ENCODE data around the gene ZBTB42.

DNA sequence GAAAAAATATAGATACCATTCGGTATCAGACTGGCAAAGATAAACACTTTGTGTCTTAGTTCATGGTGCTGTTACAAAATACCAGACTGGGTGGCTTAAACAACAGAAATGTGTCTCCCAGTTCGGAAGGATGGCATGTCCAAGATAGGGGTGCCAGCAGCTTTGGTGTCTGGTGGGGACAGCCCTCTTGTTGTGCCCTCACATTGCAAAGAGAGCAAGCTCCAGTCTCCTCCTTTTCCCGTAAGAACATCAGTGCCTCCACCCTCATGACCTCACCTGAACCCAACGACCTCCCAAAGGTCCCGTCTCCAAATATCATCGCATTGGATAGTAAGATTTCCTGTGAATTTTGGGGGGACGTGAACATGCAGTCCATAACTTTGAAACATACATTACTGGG lies 12.4 kb downstream of the ZBTB42 start:
- TF ChIP-seq POLR2A (IDR thresholded peaks at IDR 0.05; ENCODE audit: low read depth) = no peak
- TF ChIP-seq, protein P1, sequence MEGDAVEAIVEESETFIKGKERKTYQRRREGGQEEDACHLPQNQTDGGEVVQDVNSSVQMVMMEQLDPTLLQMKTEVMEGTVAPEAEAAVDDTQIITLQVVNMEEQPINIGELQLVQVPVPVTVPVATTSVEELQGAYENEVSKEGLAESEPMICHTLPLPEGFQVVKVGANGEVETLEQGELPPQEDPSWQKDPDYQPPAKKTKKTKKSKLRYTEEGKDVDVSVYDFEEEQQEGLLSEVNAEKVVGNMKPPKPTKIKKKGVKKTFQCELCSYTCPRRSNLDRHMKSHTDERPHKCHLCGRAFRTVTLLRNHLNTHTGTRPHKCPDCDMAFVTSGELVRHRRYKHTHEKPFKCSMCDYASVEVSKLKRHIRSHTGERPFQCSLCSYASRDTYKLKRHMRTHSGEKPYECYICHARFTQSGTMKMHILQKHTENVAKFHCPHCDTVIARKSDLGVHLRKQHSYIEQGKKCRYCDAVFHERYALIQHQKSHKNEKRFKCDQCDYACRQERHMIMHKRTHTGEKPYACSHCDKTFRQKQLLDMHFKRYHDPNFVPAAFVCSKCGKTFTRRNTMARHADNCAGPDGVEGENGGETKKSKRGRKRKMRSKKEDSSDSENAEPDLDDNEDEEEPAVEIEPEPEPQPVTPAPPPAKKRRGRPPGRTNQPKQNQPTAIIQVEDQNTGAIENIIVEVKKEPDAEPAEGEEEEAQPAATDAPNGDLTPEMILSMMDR (IDR thresholded peaks at IDR 0.05) = no peak
- no peak for TF ChIP-seq POLR2AphosphoS5 (IDR thresholded peaks at IDR 0.05)
- TF ChIP-seq EP300 (IDR thresholded peaks at IDR 0.05) = no peak

Measured in esophagus muscularis mucosa (tissue), 4 donors.